Hematopoietic multipotent progenitor cell treated with erythropoietin and hydrocortisone succinate and interleukin-3 and kit ligand, for 17 days (in vitro differentiated cells): Measurements from ENCODE around the gene TRIM15.
A peak's percentile ranks its signal among the peaks of the same experiment; 100 is the strongest.

Experiments used
- DNase-seq: peaks from one replicate; pipeline ENCODE4 v3.0.0-alpha.2; 2015; ENCODE audit warnings: low spot score

The TRIM15 gene

GRCh38 chr6:30145818-30146217 lies 17.5 kb upstream of the TRIM15 start:
- no peak for DNase-seq

GRCh38 chr6:30147096-30147495 lies 16.2 kb upstream of the TRIM15 start:
- DNase-seq, result peak; percentile 13

GRCh38 chr6:30149234-30149633 lies 14.1 kb upstream of the TRIM15 start:
- peak; percentile 56 for DNase-seq

- DNase-seq, result no peak
Observed at GRCh38 chr6:30149858-30150550, 13.3 kb upstream of the TRIM15 start.

- DNase-seq, result peak; percentile 26
Observed at GRCh38 chr6:30150671-30151395, 12.5 kb upstream of the TRIM15 start.

- DNase-seq, result peak; percentile 63
Observed at GRCh38 chr6:30151580-30151979, 11.8 kb upstream of the TRIM15 start.

- peak; percentile 85 for DNase-seq
Observed at GRCh38 chr6:30152016-30152673, 11.2 kb upstream of the TRIM15 start.

- DNase-seq, result peak; percentile 27
Observed at GRCh38 chr6:30152910-30153610, 10.3 kb upstream of the TRIM15 start.

GRCh38 chr6:30154061-30154460 lies 9.3 kb upstream of the TRIM15 start:
- no peak for DNase-seq

GRCh38 chr6:30154709-30155519 lies 8.4 kb upstream of the TRIM15 start:
- DNase-seq, result peak; percentile 24

- no peak for DNase-seq
Observed at GRCh38 chr6:30155520-30156261, 7.7 kb upstream of the TRIM15 start.

GRCh38 chr6:30156262-30156599 lies 7.1 kb upstream of the TRIM15 start:
- DNase-seq, result peak; percentile 68

GRCh38 chr6:30156774-30157173 lies 6.6 kb upstream of the TRIM15 start:
- peak; percentile 22 for DNase-seq

GRCh38 chr6:30157581-30157980 lies 5.8 kb upstream of the TRIM15 start:
- peak; percentile 59 for DNase-seq

- DNase-seq, result peak; percentile 55
Observed at GRCh38 chr6:30157999-30158398, 5.3 kb upstream of the TRIM15 start.

- DNase-seq, result no peak
Observed at GRCh38 chr6:30158475-30159040, 4.8 kb upstream of the TRIM15 start.

GRCh38 chr6:30160008-30160784 lies 3.1 kb upstream of the TRIM15 start:
- DNase-seq, result peak; percentile 73

- DNase-seq, result peak; percentile 88
Observed at GRCh38 chr6:30160785-30161531, 2.4 kb upstream of the TRIM15 start, which contains the start of gene TRIM10. TRIM10 (minus strand) TSS chr6:30161211; CDS start chr6:30160858, 353 bp downstream.
